Activated T-helper 1 cell treated with anti-CD3 and anti-CD28 coated beads, Interleukin-12 subunit alpha, Interleukin-12 subunit beta, Interleukin-2, Interleukin-4 antibody, amounts not matched to agents 30 ng/mL and 10 ng/mL and 1 ng/mL, durations not matched to agents 14 hours and 24 hours and 36 hours (primary cell): ENCODE data around the gene ZNF302. TPM values are rescaled to one million over a fixed set of nuclear protein-coding genes. Genes with fewer than 3 reads are reported as not detected.
A peak's percentile ranks its signal among the peaks of the same experiment; 100 is the strongest.

ENCODE experiments used
- DNase-seq: peaks from one replicate; pipeline ENCODE4 v3.0.0; 2021; ENCODE audit warnings: low spot score
- H3K27ac Mint-ChIP-seq: one replicate; pipeline ENCODE4 v1.8.0; 2021; ENCODE audit warnings: mild to moderate bottlenecking, mixed read lengths
- H3K27me3 Mint-ChIP-seq: one replicate; pipeline ENCODE4 v1.8.0; 2022; ENCODE audit warnings: mild to moderate bottlenecking, moderate library complexity, mixed read lengths; ENCODE audit not compliant: insufficient read depth
- H3K36me3 Mint-ChIP-seq: one replicate; pipeline ENCODE4 v1.8.0; 2021; ENCODE audit warnings: low read depth, mixed read lengths
- H3K4me1 Mint-ChIP-seq: one replicate; pipeline ENCODE4 v1.8.0; 2021; ENCODE audit warnings: low read depth, mixed read lengths
- H3K4me3 Mint-ChIP-seq: one replicate; pipeline ENCODE4 v1.8.0; 2021; ENCODE audit warnings: mild to moderate bottlenecking, moderate library complexity, mixed read lengths
- H3K9me3 Mint-ChIP-seq: one replicate; pipeline ENCODE4 v1.8.0; 2021; ENCODE audit warnings: mixed read lengths
- intact Hi-C: fragments of 100-400 bp; cut with micrococcal nuclease; formaldehyde crosslinking; loops from one replicate; pipeline ENCODE4 v1.15.1; 2024
- total RNA-seq: library from RNA; stranded (reverse); gene quantifications from 2 replicates; pipeline ENCODE4 v1.2.3, GENCODE V29; 2022

ZNF302 gene
- total RNA-seq, 1 donor from 2014 or later: 14.8 TPM

- Mint-ChIP-seq H3K27ac (no peak overlapping the region), H3K36me3 (peaks cover 3% of the 10 kb centered on the region), H3K4me1 (peaks cover 5% of the 10 kb centered on the region), H3K9me3 (peaks cover 30% of the 10 kb centered on the region), H3K4me3 (no peak overlapping the region), H3K27me3 (peaks cover 3% of the 10 kb centered on the region)
- intact Hi-C loops: loop anchor here (5.0 kb wide), 2 partner anchors 36 to 936 kb away; partner anchors contain the start of genes SCGB2B2 and ZNF302
- DNase-seq: no peak
Observed at GRCh38 chr19:34713262-34713637, 35.8 kb downstream of the ZNF302 start.

DNA sequence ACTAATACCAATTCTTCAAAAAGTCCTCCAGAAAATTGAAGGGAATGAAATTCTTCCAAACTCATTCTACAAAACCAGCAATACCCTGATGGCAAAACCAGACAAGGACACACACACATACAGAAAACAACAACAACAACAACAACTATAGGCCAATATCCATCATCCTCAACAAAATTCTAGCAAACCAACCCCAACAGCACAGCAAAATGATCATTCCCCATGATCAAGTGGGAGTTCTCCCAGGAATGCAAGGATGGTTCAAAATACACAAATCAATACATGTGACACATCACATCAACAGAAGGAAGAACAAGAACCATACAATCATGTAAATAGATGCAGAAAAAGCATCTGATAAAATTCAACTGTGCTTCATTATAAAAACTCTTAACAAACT is 37.9 kb downstream of the ZNF302 start:
- Mint-ChIP-seq H3K9me3 (peaks cover 30% of the 10 kb centered on the region), H3K36me3 (peaks cover 3% of the 10 kb centered on the region), H3K27me3 (peaks cover 2% of the 10 kb centered on the region), H3K4me1 (peaks cover 5% of the 10 kb centered on the region), H3K4me3 (no peak overlapping the region), H3K27ac (no peak overlapping the region)
- intact Hi-C loops: no loop called here
- DNase-seq: no peak

DNA sequence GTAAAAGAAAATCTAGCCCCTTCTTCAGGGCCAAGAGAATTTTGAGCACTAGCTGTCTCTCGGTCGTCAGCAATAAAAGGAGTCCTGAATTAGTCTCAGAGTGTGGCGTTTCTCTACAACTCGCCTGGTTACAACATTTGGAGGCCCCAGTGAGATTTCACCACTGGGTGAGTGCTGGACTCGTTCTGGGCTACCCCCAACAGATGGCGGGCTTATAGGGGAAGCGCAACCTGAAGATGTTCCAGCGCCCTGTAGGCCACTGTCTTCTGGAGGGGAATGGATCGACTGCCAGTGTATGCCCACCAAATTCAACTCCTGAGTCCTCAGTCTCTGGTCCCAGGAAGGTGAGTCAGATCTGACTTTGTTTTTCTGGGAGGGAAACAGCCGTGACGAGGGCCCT is 44.9 kb downstream of the ZNF302 start:
- Mint-ChIP-seq H3K9me3 (peaks cover 5% of the 10 kb centered on the region), H3K4me1 (no peaks in the 10 kb centered on the region), H3K27me3 (peaks cover 2% of the 10 kb centered on the region), H3K36me3 (no peaks in the 10 kb centered on the region), H3K4me3 (no peak overlapping the region), H3K27ac (no peak overlapping the region)
- intact Hi-C loops: no loop called here
- no peak for DNase-seq

- Mint-ChIP-seq H3K27me3 (no peaks in the 10 kb centered on the region), H3K4me1 (no peaks in the 10 kb centered on the region), H3K4me3 (no peak overlapping the region), H3K36me3 (no peaks in the 10 kb centered on the region), H3K27ac (no peak overlapping the region), H3K9me3 (no peaks in the 10 kb centered on the region)
- intact Hi-C loops: no loop called here
- DNase-seq: no peak
Observed at GRCh38 chr19:34725400-34725799, 47.9 kb downstream of the ZNF302 start.

GRCh38 chr19:34731019-34731829 is 53.7 kb downstream of the ZNF302 start:
- Mint-ChIP-seq H3K36me3 (peaks cover 13% of the 10 kb centered on the region), H3K27ac (no peak overlapping the region), H3K4me1 (peaks cover 24% of the 10 kb centered on the region), H3K4me3 (peak overlapping the region; percentile 37), H3K9me3 (peaks cover 11% of the 10 kb centered on the region), H3K27me3 (no peaks in the 10 kb centered on the region)
- intact Hi-C loops: loop anchor here (5.0 to 10.0 kb wide), 2 partner anchors 271 to 1394 kb away; partner anchors contain the start of gene GRAMD1A
- DNase-seq: no peak

DNA sequence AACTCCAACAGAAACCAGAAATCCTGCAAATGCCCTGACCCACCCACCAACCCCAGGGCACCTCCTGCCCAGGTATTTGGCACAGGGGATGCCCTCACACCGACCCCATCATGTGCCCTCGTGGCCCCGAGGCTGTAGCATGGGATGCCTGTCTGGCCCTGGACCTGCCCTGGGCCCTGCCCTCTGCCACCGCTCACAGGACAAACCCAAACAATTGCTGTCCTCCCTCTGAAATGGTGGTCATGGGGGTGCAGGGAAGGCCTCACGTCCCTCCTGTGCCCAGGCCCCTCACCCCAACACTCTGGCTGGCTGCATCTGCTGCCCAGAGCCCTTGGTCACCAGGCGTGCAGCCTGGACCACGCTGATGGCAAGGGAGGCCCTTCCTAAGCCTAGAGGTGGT is 54.5 kb downstream of the ZNF302 start:
- peak overlapping the region; percentile 37 for H3K4me3 Mint-ChIP-seq
- intact Hi-C loops: loop anchor here (5.0 to 10.0 kb wide), 2 partner anchors 270 to 1393 kb away; partner anchors contain the start of gene GRAMD1A
- no peak for DNase-seq
- H3K36me3 Mint-ChIP-seq: peaks cover 13% of the 10 kb centered on the region
- no peaks in the 10 kb centered on the region for H3K27me3 Mint-ChIP-seq
- H3K9me3 Mint-ChIP-seq: peaks cover 12% of the 10 kb centered on the region
- H3K4me1 Mint-ChIP-seq: peaks cover 24% of the 10 kb centered on the region
- peak overlapping the region; percentile 32 for H3K27ac Mint-ChIP-seq

DNA sequence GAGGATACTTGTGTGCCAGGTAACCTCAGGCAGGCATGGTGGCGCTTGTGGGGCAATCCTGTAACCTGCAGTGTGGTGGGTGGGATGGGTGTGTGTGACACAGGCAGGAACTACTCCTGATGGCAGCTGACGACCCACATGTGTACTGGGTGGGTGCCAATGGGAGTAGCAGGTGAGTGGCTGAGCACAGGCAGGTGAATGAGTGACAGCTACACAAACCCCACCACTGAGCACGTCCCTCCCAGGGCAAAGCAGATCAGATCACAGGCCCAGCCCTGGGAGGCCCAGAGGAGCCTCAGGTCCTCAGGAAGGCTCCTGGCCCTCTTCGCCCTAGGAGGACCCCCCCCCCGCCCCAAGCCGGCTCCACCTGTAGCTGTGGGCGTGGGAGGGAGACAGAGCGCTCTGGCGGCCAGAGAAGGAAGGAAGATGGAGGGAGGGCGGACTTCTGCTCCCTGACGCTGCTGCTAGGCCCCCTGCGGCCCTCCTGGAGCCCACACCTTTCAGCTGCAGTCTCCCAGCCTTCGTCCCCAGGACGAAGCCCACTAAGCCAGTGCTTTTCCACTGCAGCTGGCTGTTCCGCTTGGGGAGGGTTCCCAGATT is 55.2 kb downstream of the ZNF302 start:
- Mint-ChIP-seq H3K4me3 (peak overlapping the region; percentile 32), H3K36me3 (peaks cover 13% of the 10 kb centered on the region), H3K9me3 (peaks cover 14% of the 10 kb centered on the region), H3K27ac (no peak overlapping the region), H3K27me3 (no peaks in the 10 kb centered on the region), H3K4me1 (peaks cover 24% of the 10 kb centered on the region)
- intact Hi-C loops: loop anchor here (1.0 to 10.0 kb wide), 4 partner anchors 41 to 1392 kb away; partner anchors contain the start of genes GRAMD1A, SCGB2B2, ZNF302 and ZNF599
- DNase-seq: no peak

DNA sequence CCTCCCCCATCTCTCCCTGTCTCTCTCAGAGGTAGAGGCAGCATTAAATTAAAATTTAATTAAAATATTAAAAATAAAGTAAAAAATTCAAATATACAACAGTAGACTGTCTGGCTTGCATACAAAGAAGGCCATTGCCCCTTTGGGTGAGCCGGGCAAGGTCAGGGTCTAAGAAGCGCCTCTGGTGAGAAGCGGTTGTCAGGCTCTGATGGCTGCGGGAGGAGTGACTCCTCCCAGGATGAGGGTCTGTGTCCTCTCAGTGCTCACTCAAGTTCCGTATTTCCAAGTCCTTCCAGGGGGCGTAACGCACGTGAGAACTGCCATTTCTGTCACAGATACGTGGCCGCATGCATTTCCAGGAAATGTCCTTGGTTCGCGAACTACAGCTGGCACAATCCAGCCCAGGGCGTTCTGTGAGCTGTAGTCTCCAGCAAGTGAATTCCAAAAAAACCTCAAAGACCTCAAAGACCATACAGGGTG is 55.8 kb downstream of the ZNF302 start:
- DNase-seq: no peak

DNA sequence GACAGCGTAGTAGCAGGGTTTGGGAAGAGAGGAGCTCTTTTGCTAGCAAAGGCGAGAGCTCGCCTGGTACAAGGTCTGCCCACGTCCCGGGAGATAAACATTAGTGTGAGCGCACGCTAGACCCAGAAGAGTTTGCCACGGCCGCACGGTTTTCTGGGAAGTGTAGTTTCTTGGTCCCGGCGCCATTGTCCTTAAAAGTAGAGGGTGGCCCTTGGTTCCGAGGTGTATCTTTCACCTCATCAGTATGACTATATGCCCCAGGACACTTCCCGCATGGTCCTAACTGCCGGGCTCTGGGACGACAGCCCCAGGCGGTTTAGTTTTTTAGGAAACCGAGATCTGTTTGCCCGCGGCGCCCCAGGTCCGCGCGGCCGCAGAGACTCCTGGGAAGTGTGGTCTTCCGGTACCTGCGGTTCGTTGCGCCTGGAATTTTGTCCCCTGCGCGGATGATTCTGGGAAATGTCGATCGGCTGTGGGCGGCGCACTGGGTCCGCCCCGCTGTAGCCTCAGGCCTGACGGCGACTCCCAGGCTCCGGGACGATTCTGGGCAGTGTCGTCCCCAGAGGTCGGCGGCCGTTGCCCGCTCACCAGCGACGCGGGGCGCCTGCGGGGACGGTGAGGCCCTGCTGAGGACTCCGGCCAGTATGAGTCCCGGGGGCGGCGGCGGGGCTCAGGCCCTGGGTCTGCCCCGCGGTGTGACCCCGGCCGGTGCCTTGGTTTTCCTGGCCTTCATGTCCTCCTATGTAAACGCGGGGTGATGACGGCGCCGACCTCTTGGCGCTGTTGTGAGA is 56.5 kb downstream of the ZNF302 start, which contains the start of gene ZNF181:
Gene ZNF181 (plus strand): TSS at position 498 of the 791 bp plus-strand sequence. CDS start 795 bp downstream, outside the sequence.
- Mint-ChIP-seq H3K27ac (peak within 1 kb of the TSS; percentile 95), H3K4me1 (peaks cover 24% of the 10 kb centered on the region), H3K4me3 (peak within 1 kb of the TSS; percentile 92), H3K36me3 (peaks cover 17% of the 10 kb centered on the region), H3K9me3 (peaks cover 21% of the 10 kb centered on the region), H3K27me3 (no peaks in the 10 kb centered on the region)
- intact Hi-C loops: loop anchor here (1.0 to 10.0 kb wide), 4 partner anchors 39 to 1391 kb away; partner anchors contain the start of genes GRAMD1A, SCGB2B2, ZNF302 and ZNF599
- DNase-seq: peak; percentile 72

More for the DNA sequence above, 55.8 kb downstream of the ZNF302 start:
- peak overlapping the region; percentile 95 for H3K27ac Mint-ChIP-seq
- H3K9me3 Mint-ChIP-seq: peaks cover 18% of the 10 kb centered on the region
- H3K4me1 Mint-ChIP-seq: peaks cover 24% of the 10 kb centered on the region
- intact Hi-C loops: loop anchor here (1.0 to 10.0 kb wide), 4 partner anchors 40 to 1391 kb away; partner anchors contain the start of genes GRAMD1A, SCGB2B2, ZNF302 and ZNF599
- peaks cover 17% of the 10 kb centered on the region for H3K36me3 Mint-ChIP-seq
- H3K27me3 Mint-ChIP-seq: no peaks in the 10 kb centered on the region
- H3K4me3 Mint-ChIP-seq: peak overlapping the region; percentile 92

DNA sequence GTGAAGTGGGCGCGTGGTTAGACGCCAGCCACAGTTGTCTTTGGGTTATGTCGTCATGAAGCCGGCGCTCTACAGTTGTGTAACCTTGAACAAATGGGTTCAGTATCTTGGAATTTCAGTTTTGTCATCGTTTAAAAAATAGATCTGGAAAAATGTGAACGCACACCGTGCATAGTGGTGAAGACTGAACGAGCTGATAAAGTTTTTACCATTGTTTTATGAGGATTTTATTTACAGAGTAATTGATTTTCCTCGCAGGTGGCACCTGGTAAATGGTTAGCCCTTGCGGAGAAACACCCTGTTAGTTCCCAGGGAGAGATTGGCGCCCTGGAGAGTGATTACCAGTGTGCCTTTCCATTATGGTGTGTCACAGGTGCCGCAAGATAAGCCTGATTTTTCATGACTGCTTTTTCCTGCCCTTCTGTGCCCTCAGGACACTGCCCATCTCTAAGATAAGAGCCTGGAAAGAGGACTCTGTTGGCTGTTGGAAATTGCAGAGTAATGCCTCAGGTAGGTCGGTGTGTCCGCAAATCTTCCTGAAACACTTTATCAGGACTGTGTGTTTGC is 57.1 kb downstream of the ZNF302 start:
- Mint-ChIP-seq H3K27ac (peak overlapping the region; percentile 95), H3K27me3 (no peaks in the 10 kb centered on the region), H3K4me3 (peak overlapping the region; percentile 92), H3K36me3 (peaks cover 22% of the 10 kb centered on the region), H3K9me3 (peaks cover 28% of the 10 kb centered on the region), H3K4me1 (peaks cover 24% of the 10 kb centered on the region)
- DNase-seq: no peak
- intact Hi-C loops: loop anchor here (5.0 to 10.0 kb wide), 2 partner anchors 268 to 1390 kb away; partner anchors contain the start of gene GRAMD1A
